ENCODE measurements around the gene IL1RL2. TPM values are rescaled to one million over a fixed set of nuclear protein-coding genes. Genes with fewer than 3 reads are reported as not detected.

Gene IL1RL2
- total RNA-seq, 1 experiment from 2014 or later, result not detected

DNA sequence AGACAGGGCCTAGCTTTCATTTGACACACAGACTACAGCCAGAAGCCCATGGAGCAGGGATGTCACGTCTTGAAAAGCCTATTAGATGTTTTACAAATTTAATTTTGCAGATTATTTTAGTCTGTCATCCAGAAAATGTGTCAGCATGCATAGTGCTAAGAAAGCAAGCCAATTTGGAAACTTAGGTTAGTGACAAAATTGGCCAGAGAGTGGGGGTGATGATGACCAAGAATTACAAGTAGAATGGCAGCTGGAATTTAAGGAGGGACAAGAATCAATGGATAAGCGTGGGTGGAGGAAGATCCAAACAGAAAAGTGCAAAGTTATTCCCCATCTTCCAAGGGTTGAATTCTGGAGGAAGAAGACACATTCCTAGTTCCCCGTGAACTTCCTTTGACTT lies 7.8 kb upstream of the IL1RL2 start:
- ATAC-seq, result no peak
- Histone ChIP-seq H3K4me2 (ENCODE audit: low read length) (no peak overlapping the region), H3K36me3 (ENCODE audit: control insufficient read depth in 1 of 2, insufficient read depth in 2 of 2, low read length in 2 of 2) (no peaks in the 10 kb centered on the region), H3K79me2 (ENCODE audit: insufficient read depth, low read length) (no peaks in the 10 kb centered on the region), H3K9ac (ENCODE audit: low read length) (no peak overlapping the region), H3K9me2 (ENCODE audit: insufficient read depth) (no peaks in the 10 kb centered on the region), H3K4me1 (ENCODE audit: control insufficient read depth in 1 of 2, insufficient read depth in 2 of 2, low read length in 2 of 2) (no peaks in the 10 kb centered on the region), H4K20me1 (ENCODE audit: insufficient read depth) (no peaks in the 10 kb centered on the region), H3K4me3 (replicated peaks in 1 of 2; ENCODE audit: low read depth in 1 of 2, low read length in 2 of 2) (no peak overlapping the region), H2AFZ (ENCODE audit: low read depth, low read length, poor library complexity, severe bottlenecking) (no peak overlapping the region), H3K27ac (ENCODE audit: low read depth, low read length) (no peak overlapping the region), H3K27me3 (ENCODE audit: insufficient read depth, low read length) (no peaks in the 10 kb centered on the region), H3K9me3 (ENCODE audit: control insufficient read depth in 1 of 2, insufficient read depth in 1 of 2, low read depth in 1 of 2, low read length in 2 of 2) (no peaks in the 10 kb centered on the region)
- intact Hi-C loops (cut with micrococcal nuclease), result no loop called here
- CTCF ChIA-PET, result no interaction called here
- no peak for DNase-seq (ENCODE audit: low read depth, low spot score)
- POLR2A ChIA-PET, result no interaction called here
- RAD21 ChIA-PET (ENCODE audit: low non-redundant PET in 1 of 2, low total read pairs in 2 of 2, uncharacterized antibody in 2 of 2, unreplicated experiment in 2 of 2), result no interaction called here
- no TSS peak for BruUV-seq (replicated peaks)
- no peak for TF ChIP-seq ZNF274 (IDR thresholded peaks at IDR 0.05; ENCODE audit: low read depth, low read length)
- no peak for TF ChIP-seq POLR2AphosphoS5 (IDR thresholded peaks at IDR 0.05; ENCODE audit: low read depth, low read length)
- TF ChIP-seq ZFX (IDR thresholded peaks at IDR 0.05), result no peak
- no peak for TF ChIP-seq CEBPB (IDR thresholded peaks at IDR 0.05; ENCODE audit: low read depth)
- TF ChIP-seq ELF1 (IDR thresholded peaks at IDR 0.05; ENCODE audit: borderline replicate concordance, low read depth), result no peak

DNA sequence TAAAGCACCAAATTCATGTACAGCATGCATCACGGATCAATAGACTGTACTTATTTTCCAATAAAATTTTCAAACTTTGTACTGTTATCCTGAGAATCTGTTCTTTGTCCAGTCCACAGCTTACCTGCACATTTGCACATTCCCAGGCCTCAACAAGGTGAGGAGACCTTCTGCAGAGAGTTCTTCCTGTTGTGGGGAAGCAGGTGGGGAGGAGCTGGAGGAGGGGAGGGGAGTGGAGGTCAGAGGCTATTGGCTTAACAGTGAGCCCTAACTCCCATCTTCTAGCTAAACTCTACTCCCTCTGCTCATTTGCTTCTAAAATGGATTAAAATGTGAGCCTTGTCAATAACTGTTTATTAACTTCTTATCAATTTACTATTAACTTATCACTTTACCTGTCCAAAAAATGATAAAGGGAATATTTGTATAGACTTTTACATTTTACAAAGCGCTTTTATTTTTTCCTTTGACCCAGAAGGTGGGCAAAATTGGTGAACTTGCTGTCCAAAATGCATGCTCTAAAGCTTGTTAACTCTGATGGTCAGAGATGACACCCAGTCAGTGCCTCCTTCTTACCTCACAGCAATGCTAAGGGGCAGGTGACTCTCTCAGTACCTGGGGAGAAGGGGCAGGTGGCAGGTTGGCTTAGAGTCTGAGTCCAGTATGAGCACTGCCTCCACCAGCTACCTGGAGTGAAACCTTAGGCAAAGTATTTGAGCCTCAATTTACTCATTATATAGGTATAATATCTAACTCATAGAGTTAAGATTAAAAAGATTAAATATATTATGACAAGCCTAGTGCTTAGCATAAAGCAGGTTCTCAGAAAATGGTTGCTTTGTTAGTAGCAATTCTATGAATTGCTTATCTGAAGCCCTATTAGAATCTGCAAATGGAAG lies 6.8 kb upstream of the IL1RL2 start:
- BruUV-seq (replicated peaks), result no TSS peak
- POLR2A ChIA-PET, result no interaction called here
- RAD21 ChIA-PET (ENCODE audit: low non-redundant PET in 1 of 2, low total read pairs in 2 of 2, uncharacterized antibody in 2 of 2, unreplicated experiment in 2 of 2), result no interaction called here

More for the DNA sequence above, 6.8 kb upstream of the IL1RL2 start:
- Histone ChIP-seq H3K27ac (ENCODE audit: low read depth, low read length) (no peak overlapping the region), H3K79me2 (ENCODE audit: insufficient read depth, low read length) (no peaks in the 10 kb centered on the region), H2AFZ (ENCODE audit: low read depth, low read length, poor library complexity, severe bottlenecking) (no peak overlapping the region), H3K9ac (ENCODE audit: low read length) (no peak overlapping the region), H3K36me3 (ENCODE audit: control insufficient read depth in 1 of 2, insufficient read depth in 2 of 2, low read length in 2 of 2) (no peaks in the 10 kb centered on the region), H3K27me3 (ENCODE audit: insufficient read depth, low read length) (no peaks in the 10 kb centered on the region), H3K9me3 (ENCODE audit: control insufficient read depth in 1 of 2, insufficient read depth in 1 of 2, low read depth in 1 of 2, low read length in 2 of 2) (no peaks in the 10 kb centered on the region), H3K9me2 (ENCODE audit: insufficient read depth) (no peaks in the 10 kb centered on the region), H3K4me1 (ENCODE audit: control insufficient read depth in 1 of 2, insufficient read depth in 2 of 2, low read length in 2 of 2) (no peaks in the 10 kb centered on the region), H3K4me3 (replicated peaks in 1 of 2; ENCODE audit: low read depth in 1 of 2, low read length in 2 of 2) (no peak overlapping the region), H3K4me2 (ENCODE audit: low read length) (no peak overlapping the region), H4K20me1 (ENCODE audit: insufficient read depth) (no peaks in the 10 kb centered on the region)
- intact Hi-C loops (cut with micrococcal nuclease), result no loop called here
- DNase-seq (ENCODE audit: low read depth, low spot score), result no peak
- TF ChIP-seq POLR2AphosphoS5 (IDR thresholded peaks at IDR 0.05; ENCODE audit: low read depth, low read length) (no peak), FOSL1 (IDR thresholded peaks at IDR 0.05; ENCODE audit: low read depth) (no peak), POLR2A (IDR thresholded peaks at IDR 0.05; ENCODE audit: borderline replicate concordance, extremely low read depth, insufficient read depth, insufficient read length) (no peak), YY1 (IDR thresholded peaks at IDR 0.05; ENCODE audit: extremely low read depth, insufficient replicate concordance, low read depth, low read length) (no peak), EZH2phosphoT487 (IDR thresholded peaks at IDR 0.05; ENCODE audit: borderline replicate concordance) (no peak), RAD21 (IDR thresholded peaks at IDR 0.05; ENCODE audit: low read depth) (no peak)
- TF ChIP-seq, protein P1, sequence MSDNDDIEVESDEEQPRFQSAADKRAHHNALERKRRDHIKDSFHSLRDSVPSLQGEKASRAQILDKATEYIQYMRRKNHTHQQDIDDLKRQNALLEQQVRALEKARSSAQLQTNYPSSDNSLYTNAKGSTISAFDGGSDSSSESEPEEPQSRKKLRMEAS (IDR thresholded peaks at IDR 0.05), result no peak
- no peak for ATAC-seq
- CTCF ChIA-PET, result no interaction called here

Data from HCT116 (cell line).